Measurements from ENCODE around the gene CCDC33. TPM values are rescaled to one million over a fixed set of nuclear protein-coding genes. Genes with fewer than 3 reads are reported as not detected.

The CCDC33 gene
- total and polyA plus RNA-seq, 2 experiments from 2014 or later, result 2.6 to 2.8 TPM

DNA sequence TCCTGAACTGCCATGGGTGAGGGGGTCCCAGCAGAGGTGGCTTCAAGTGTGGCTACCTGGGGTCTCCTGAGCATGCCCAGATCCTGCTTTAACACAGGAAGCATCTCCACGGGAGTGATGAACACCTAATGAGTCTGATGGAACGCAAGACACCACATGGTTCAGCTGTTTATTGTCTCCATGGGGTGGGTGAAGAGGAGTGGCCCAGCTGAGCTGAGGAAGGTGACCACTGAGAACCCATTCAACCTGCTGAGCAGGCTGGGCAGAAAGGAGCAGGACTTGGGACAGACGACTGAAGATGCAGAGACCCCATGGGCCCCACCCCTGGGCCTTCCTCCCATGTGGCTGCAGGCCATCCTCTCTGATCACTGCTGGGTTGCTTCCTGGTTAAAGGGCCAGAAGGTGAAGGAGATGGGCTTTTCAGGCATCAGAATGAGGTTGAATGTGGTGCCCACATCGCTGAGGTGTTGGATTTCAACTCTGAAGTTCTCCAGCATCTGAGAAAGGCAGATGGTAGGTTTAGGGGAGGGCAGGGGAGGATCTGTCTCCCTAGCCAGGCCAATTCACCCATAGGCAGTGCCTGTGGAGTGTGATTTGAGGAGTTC is 101.6 kb downstream of the CCDC33 start:
- Mint-ChIP-seq H3K4me1 (no peaks in the 10 kb centered on the region), H3K36me3 (ENCODE audit: low read depth) (no peaks in the 10 kb centered on the region; the same call in 2 of the 3 replicates), H3K4me3 (no peak overlapping the region), H3K9me3 (no peaks in the 10 kb centered on the region), H3K27ac (no peak overlapping the region), H3K27me3 (ENCODE audit: insufficient read depth, low read depth, poor library complexity) (peaks cover 15% of the 10 kb centered on the region)
- Histone ChIP-seq H3F3A (replicated peaks; ENCODE audit: low read depth) (no peaks in the 10 kb centered on the region), H3K4me2 (no peak overlapping the region), H4K20me1 (replicated peaks; ENCODE audit: insufficient read depth) (no peaks in the 10 kb centered on the region), H2AFZ (no peak overlapping the region), H3K4me3 (no peak overlapping the region), H3K4me1 (ENCODE audit: insufficient read depth) (no peaks in the 10 kb centered on the region), H3K27ac (ENCODE audit: low read depth) (no peak overlapping the region), H3K27me3 (ENCODE audit: insufficient read depth) (no peaks in the 10 kb centered on the region), H3K79me2 (replicated peaks; ENCODE audit: insufficient read depth) (no peaks in the 10 kb centered on the region), H3K36me3 (ENCODE audit: insufficient read depth) (no peaks in the 10 kb centered on the region), H3K9me2 (ENCODE audit: insufficient read depth) (no peaks in the 10 kb centered on the region)
- TF ChIP-seq EZH2phosphoT487 (IDR thresholded peaks at IDR 0.05; ENCODE audit: unreplicated experiment) (no peak), STAT1 (IDR thresholded peaks at IDR 0.05; ENCODE audit: unreplicated experiment) (no peak), NANOG (IDR thresholded peaks at IDR 0.05; ENCODE audit: borderline replicate concordance) (no peak), EZH2 (IDR thresholded peaks at IDR 0.05; ENCODE audit: low read depth, unreplicated experiment) (no peak), ZNF331 (CRISPR knock-in tag; IDR thresholded peaks at IDR 0.05; ENCODE audit: low read depth) (no peak), ZNF114 (CRISPR knock-in tag; IDR thresholded peaks at IDR 0.05) (no peak), POLR2AphosphoS5 (IDR thresholded peaks at IDR 0.05; ENCODE audit: low read depth) (no peak), CREB1 (CRISPR knock-in tag; IDR thresholded peaks at IDR 0.05; ENCODE audit: low read depth) (no peak), JUNB (IDR thresholded peaks at IDR 0.05; ENCODE audit: unreplicated experiment) (no peak)
- TF ChIP-seq, protein P1, sequence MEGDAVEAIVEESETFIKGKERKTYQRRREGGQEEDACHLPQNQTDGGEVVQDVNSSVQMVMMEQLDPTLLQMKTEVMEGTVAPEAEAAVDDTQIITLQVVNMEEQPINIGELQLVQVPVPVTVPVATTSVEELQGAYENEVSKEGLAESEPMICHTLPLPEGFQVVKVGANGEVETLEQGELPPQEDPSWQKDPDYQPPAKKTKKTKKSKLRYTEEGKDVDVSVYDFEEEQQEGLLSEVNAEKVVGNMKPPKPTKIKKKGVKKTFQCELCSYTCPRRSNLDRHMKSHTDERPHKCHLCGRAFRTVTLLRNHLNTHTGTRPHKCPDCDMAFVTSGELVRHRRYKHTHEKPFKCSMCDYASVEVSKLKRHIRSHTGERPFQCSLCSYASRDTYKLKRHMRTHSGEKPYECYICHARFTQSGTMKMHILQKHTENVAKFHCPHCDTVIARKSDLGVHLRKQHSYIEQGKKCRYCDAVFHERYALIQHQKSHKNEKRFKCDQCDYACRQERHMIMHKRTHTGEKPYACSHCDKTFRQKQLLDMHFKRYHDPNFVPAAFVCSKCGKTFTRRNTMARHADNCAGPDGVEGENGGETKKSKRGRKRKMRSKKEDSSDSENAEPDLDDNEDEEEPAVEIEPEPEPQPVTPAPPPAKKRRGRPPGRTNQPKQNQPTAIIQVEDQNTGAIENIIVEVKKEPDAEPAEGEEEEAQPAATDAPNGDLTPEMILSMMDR (conservative IDR thresholded peaks at IDR 0.05; ENCODE audit: low read depth in 2 of 2), result no peak
- TF ChIP-seq, protein P2, sequence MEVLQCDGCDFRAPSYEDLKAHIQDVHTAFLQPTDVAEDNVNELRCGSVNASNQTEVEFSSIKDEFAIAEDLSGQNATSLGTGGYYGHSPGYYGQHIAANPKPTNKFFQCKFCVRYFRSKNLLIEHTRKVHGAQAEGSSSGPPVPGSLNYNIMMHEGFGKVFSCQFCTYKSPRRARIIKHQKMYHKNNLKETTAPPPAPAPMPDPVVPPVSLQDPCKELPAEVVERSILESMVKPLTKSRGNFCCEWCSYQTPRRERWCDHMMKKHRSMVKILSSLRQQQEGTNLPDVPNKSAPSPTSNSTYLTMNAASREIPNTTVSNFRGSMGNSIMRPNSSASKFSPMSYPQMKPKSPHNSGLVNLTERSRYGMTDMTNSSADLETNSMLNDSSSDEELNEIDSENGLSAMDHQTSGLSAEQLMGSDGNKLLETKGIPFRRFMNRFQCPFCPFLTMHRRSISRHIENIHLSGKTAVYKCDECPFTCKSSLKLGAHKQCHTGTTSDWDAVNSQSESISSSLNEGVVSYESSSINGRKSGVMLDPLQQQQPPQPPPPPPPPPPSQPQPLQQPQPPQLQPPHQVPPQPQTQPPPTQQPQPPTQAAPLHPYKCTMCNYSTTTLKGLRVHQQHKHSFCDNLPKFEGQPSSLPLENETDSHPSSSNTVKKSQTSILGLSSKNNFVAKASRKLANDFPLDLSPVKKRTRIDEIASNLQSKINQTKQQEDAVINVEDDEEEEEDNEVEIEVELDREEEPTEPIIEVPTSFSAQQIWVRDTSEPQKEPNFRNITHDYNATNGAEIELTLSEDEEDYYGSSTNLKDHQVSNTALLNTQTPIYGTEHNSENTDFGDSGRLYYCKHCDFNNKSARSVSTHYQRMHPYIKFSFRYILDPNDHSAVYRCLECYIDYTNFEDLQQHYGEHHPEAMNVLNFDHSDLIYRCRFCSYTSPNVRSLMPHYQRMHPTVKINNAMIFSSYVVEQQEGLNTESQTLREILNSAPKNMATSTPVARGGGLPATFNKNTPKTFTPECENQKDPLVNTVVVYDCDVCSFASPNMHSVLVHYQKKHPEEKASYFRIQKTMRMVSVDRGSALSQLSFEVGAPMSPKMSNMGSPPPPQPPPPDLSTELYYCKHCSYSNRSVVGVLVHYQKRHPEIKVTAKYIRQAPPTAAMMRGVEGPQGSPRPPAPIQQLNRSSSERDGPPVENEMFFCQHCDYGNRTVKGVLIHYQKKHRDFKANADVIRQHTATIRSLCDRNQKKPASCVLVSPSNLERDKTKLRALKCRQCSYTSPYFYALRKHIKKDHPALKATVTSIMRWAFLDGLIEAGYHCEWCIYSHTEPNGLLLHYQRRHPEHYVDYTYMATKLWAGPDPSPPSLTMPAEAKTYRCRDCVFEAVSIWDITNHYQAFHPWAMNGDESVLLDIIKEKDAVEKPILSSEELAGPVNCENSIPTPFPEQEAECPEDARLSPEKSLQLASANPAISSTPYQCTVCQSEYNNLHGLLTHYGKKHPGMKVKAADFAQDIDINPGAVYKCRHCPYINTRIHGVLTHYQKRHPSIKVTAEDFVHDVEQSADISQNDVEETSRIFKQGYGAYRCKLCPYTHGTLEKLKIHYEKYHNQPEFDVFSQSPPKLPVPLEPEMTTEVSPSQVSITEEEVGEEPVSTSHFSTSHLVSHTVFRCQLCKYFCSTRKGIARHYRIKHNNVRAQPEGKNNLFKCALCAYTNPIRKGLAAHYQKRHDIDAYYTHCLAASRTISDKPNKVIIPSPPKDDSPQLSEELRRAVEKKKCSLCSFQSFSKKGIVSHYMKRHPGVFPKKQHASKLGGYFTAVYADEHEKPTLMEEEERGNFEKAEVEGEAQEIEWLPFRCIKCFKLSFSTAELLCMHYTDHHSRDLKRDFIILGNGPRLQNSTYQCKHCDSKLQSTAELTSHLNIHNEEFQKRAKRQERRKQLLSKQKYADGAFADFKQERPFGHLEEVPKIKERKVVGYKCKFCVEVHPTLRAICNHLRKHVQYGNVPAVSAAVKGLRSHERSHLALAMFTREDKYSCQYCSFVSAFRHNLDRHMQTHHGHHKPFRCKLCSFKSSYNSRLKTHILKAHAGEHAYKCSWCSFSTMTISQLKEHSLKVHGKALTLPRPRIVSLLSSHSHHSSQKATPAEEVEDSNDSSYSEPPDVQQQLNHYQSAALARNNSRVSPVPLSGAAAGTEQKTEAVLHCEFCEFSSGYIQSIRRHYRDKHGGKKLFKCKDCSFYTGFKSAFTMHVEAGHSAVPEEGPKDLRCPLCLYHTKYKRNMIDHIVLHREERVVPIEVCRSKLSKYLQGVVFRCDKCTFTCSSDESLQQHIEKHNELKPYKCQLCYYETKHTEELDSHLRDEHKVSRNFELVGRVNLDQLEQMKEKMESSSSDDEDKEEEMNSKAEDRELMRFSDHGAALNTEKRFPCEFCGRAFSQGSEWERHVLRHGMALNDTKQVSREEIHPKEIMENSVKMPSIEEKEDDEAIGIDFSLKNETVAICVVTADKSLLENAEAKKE (CRISPR knock-in tag; IDR thresholded peaks at IDR 0.05), result no peak
- TF ChIP-seq, protein P3, sequence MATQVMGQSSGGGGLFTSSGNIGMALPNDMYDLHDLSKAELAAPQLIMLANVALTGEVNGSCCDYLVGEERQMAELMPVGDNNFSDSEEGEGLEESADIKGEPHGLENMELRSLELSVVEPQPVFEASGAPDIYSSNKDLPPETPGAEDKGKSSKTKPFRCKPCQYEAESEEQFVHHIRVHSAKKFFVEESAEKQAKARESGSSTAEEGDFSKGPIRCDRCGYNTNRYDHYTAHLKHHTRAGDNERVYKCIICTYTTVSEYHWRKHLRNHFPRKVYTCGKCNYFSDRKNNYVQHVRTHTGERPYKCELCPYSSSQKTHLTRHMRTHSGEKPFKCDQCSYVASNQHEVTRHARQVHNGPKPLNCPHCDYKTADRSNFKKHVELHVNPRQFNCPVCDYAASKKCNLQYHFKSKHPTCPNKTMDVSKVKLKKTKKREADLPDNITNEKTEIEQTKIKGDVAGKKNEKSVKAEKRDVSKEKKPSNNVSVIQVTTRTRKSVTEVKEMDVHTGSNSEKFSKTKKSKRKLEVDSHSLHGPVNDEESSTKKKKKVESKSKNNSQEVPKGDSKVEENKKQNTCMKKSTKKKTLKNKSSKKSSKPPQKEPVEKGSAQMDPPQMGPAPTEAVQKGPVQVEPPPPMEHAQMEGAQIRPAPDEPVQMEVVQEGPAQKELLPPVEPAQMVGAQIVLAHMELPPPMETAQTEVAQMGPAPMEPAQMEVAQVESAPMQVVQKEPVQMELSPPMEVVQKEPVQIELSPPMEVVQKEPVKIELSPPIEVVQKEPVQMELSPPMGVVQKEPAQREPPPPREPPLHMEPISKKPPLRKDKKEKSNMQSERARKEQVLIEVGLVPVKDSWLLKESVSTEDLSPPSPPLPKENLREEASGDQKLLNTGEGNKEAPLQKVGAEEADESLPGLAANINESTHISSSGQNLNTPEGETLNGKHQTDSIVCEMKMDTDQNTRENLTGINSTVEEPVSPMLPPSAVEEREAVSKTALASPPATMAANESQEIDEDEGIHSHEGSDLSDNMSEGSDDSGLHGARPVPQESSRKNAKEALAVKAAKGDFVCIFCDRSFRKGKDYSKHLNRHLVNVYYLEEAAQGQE (IDR thresholded peaks at IDR 0.05; ENCODE audit: unreplicated experiment), result no peak
- TF ChIP-seq, protein P4, sequence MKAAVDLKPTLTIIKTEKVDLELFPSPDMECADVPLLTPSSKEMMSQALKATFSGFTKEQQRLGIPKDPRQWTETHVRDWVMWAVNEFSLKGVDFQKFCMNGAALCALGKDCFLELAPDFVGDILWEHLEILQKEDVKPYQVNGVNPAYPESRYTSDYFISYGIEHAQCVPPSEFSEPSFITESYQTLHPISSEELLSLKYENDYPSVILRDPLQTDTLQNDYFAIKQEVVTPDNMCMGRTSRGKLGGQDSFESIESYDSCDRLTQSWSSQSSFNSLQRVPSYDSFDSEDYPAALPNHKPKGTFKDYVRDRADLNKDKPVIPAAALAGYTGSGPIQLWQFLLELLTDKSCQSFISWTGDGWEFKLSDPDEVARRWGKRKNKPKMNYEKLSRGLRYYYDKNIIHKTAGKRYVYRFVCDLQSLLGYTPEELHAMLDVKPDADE (IDR thresholded peaks at IDR 0.05), result no peak
- ATAC-seq (no peak), DNase-seq (ENCODE audit: low spot score) (no peak)

Measured in GM23338 (cell line).